K562 (cell line): Measurements from ENCODE around the gene GNAT2. TPM values are rescaled to one million over a fixed set of nuclear protein-coding genes. Genes with fewer than 3 reads are reported as not detected.

Experiments used
- ATAC-seq: fragments of 200-7000 bp; cut with Tn5 transposase; 3 replicates; pipeline ENCODE4 v1.9.1; 2020; ENCODE audit warnings: moderate library complexity
- BruUV-seq: library from RNA; stranded (reverse); fragments of 400-500 nt; replicated peaks from 2 replicates; lab custom pipeline; 2021; lab: Mats Ljungman, UMichigan
- CTCF ChIA-PET: fragments of 300-600 bp; formaldehyde crosslinking; extraction: SDS; loops from one replicate; lab custom pipeline; 2021; ENCODE audit warnings: low intra/inter-chr PET ratio; lab: Yijun Ruan, JAX
- POLR2A ChIA-PET: fragments of 300-600, 350-650 bp; sonication (Branson Sonifier 250); formaldehyde crosslinking; extraction: SDS; loops from one replicate; lab custom pipeline; 2021; ENCODE audit warnings: antibody characterized with exemption, inconsistent platforms; lab: Yijun Ruan, JAX
- DNase-seq, 4 experiments: peaks; one replicate each; pipeline versions ENCODE4 v3.0.0 to v3.0.0-alpha.2; 2011 to 2018; ENCODE audit warnings: low spot score in 3 of 4, mixed read lengths in 3 of 4; ENCODE audit errors: extremely low read depth in 1 of 4
- FAIRE-seq: peaks from 2 replicates; lab custom pipeline; 2011; peaks lifted over from hg19 to GRCh38; lab: Jason Lieb, UNC
- H2AFZ ChIP-seq: 2 replicates; pipeline ENCODE4 v1.6.0; 2011; ENCODE audit warnings: low read depth, low read length, control low read depth, inconsistent platforms
- H3K27ac ChIP-seq: fragments of 200-600 bp; 3 replicates; pipeline ENCODE4 v1.8.0; 2011; ENCODE audit warnings: low read depth, mild to moderate bottlenecking, control low read depth, inconsistent platforms, low read length, moderate library complexity, mixed read lengths; ENCODE audit errors: extremely low read depth
- H3K27me3 ChIP-seq, 2 experiments: fragments of 300-600 bp in 1 of 2; 2 replicates in 1 of 2; 3 replicates in 1 of 2; pipeline versions ENCODE4 v1.6.0 to v1.8.0; 2011; ENCODE audit warnings: inconsistent platforms in 2 of 2, low read length in 2 of 2, mild to moderate bottlenecking in 1 of 2, mixed read lengths in 1 of 2, moderate library complexity in 1 of 2; ENCODE audit not compliant: control insufficient read depth in 2 of 2, insufficient read depth in 2 of 2
- H3K36me3 ChIP-seq: fragments of 300-600 bp; 3 replicates; pipeline ENCODE4 v1.8.0; 2011; ENCODE audit warnings: mild to moderate bottlenecking, low read length, inconsistent platforms; ENCODE audit not compliant: control insufficient read depth, insufficient read depth
- H3K4me1 ChIP-seq, 2 experiments: fragments of 200-600 bp in 1 of 2; replicated peaks in 1 of 2; 2 replicates in 1 of 2; 3 replicates in 1 of 2; pipeline versions ENCODE4 v1.5.1 to v1.8.0; 2011; ENCODE audit warnings: inconsistent platforms in 2 of 2, low read length in 2 of 2, mild to moderate bottlenecking in 1 of 2, mixed read lengths in 1 of 2, moderate library complexity in 1 of 2; ENCODE audit not compliant: control insufficient read depth in 2 of 2, insufficient read depth in 2 of 2
- H3K4me2 ChIP-seq: 2 replicates; pipeline ENCODE4 v1.6.1; 2011; ENCODE audit warnings: low read length, control low read depth, inconsistent platforms, mixed read lengths; ENCODE audit not compliant: insufficient read depth
- H3K4me3 ChIP-seq: fragments of 200-600 bp; sonication (generic), shearing (Covaris generic); 2 replicates; pipeline ENCODE4 v1.5.1; 2016; ENCODE audit warnings: control low read depth, inconsistent platforms
- H3K79me2 ChIP-seq: fragments of 200-600 bp; 3 replicates; pipeline ENCODE4 v1.8.0; 2011; ENCODE audit warnings: low read length, inconsistent platforms; ENCODE audit not compliant: control insufficient read depth, insufficient read depth
- H3K9ac ChIP-seq, 2 experiments: 2 replicates each; pipeline versions ENCODE4 v1.6.0 to v1.6.1; 2011; ENCODE audit warnings: low read depth in 2 of 2, low read length in 2 of 2, control low read depth in 1 of 2, inconsistent platforms in 1 of 2, mild to moderate bottlenecking in 1 of 2, mixed read lengths in 1 of 2; ENCODE audit not compliant: insufficient read depth in 1 of 2
- H3K9me1 ChIP-seq: one replicate; pipeline ENCODE4 v1.6.0; 2011; ENCODE audit warnings: inconsistent platforms, mild to moderate bottlenecking, low read length, moderate library complexity; ENCODE audit not compliant: control insufficient read depth, insufficient read depth
- H3K9me3 ChIP-seq: replicated peaks from 2 replicates; pipeline ENCODE4 v1.5.1; 2011; ENCODE audit warnings: low read depth, low read length, inconsistent platforms; ENCODE audit not compliant: control insufficient read depth, insufficient read depth
- H4K20me1 ChIP-seq: replicated peaks from 2 replicates; pipeline ENCODE4 v1.6.1; 2011; ENCODE audit warnings: low read length, inconsistent platforms, mixed read lengths; ENCODE audit not compliant: control insufficient read depth, insufficient read depth
- BCOR ChIP-seq: fragments of 450-650 bp; IDR thresholded peaks from 2 replicates; pipeline ENCODE4 v1.6.1; 2016
- CTBP1 ChIP-seq: fragments of 450-650 bp; IDR thresholded peaks from 2 replicates; pipeline ENCODE4 v1.6.1; 2016; ENCODE audit warnings: borderline replicate concordance
- ELF4 ChIP-seq: fragments of 450-650 bp; formaldehyde crosslinking; IDR thresholded peaks from 2 replicates; pipeline ENCODE4 v1.4.0; 2022; ENCODE audit warnings: missing genetic modification characterization
- GABPB1 ChIP-seq: sonication (generic); formaldehyde crosslinking; IDR thresholded peaks from 2 replicates; pipeline ENCODE4 v1.8.0; 2022; ENCODE audit warnings: mild to moderate bottlenecking, missing genetic modification reagents
- HMBOX1 ChIP-seq: sonication (generic); IDR thresholded peaks from 2 replicates; pipeline ENCODE4 v1.6.1; 2016
- PRDM10 ChIP-seq: fragments of 450-650 bp; IDR thresholded peaks from 2 replicates; pipeline ENCODE4 v1.6.1; 2018; ENCODE audit not compliant: partially characterized antibody
- TAF15 ChIP-seq: fragments of 200-400 bp; formaldehyde crosslinking; IDR thresholded peaks from 2 replicates; pipeline ENCODE4 v1.6.1; 2017; ENCODE audit warnings: mild to moderate bottlenecking, low read depth, low read length, moderate library complexity
- ZFP1 ChIP-seq: fragments of 450-650 bp; formaldehyde crosslinking; IDR thresholded peaks from 2 replicates; pipeline ENCODE4 v1.4.0; 2020; ENCODE audit warnings: mild to moderate bottlenecking, mixed read lengths
- WGBS: fragments of 100-300 bp; shearing (Covaris generic); methylation state at CpG from one replicate; pipeline ENCODE4 v1.1.6; 2016; ENCODE audit warnings: low coverage, mixed read lengths; ENCODE audit not compliant: insufficient coverage; ENCODE audit errors: missing lambda C conversion rate; 5-methylcytosine and 5-hydroxymethylcytosine counted together
- in situ Hi-C: fragments of 300-500 bp; cut with MboI; formaldehyde crosslinking; loops from 4 replicates; pipeline ENCODE4 v1.15.0; 2018; ENCODE audit warnings: inconsistent platforms, mixed read lengths
- intact Hi-C: fragments of 100-400 bp; cut with micrococcal nuclease; formaldehyde crosslinking; loops from 2 replicates; pipeline ENCODE4 v1.14.2; 2022
- polyA plus RNA-seq, 8 experiments: library from polyadenylated mRNA; depleted of rRNA in 4 of 8; stranded (reverse) in 5 of 8; unstranded in 3 of 8; fragments of >200 nt; fragmentation: Nextera tagmentation in 2 of 8; fragmentation: Illumina TruSeq in 1 of 8; extraction: Ambion mirVana in 2 of 8; extraction: Trizol in 1 of 8; gene quantifications; 2 replicates each; pipeline versions ENCODE4 v1.2.1 to v1.2.3, GENCODE V29; 2011 to 2014; ENCODE audit warnings: inconsistent platforms in 1 of 8, missing spikeins in 1 of 8
- total RNA-seq, 7 experiments: library from RNA; depleted of rRNA in 6 of 7; stranded (reverse); fragments of >200 nt in 6 of 7; fragmentation: Illumina TruSeq in 2 of 7; extraction: Trizol in 2 of 7; gene quantifications; 2 replicates each; pipeline versions ENCODE4 v1.2.1 to v1.2.3, GENCODE V29; 2011 to 2021; ENCODE audit warnings: low replicate concordance in 1 of 7
- TF ChIP-seq, protein P1 (sequence below): IDR thresholded peaks from 3 replicates; pipeline ENCODE4 v1.6.1; 2011; ENCODE audit warnings: borderline replicate concordance, mild to moderate bottlenecking, moderate library complexity; ENCODE audit not compliant: insufficient read length; ENCODE audit errors: extremely low read depth

The GNAT2 gene
- total and polyA plus RNA-seq, 9 of the 15 experiments (the other 6 are each of a cell fraction or from before 2014, with no cell fraction given) = 0.06 to 0.52 (median 0.24) TPM; not detected in 1

DNA sequence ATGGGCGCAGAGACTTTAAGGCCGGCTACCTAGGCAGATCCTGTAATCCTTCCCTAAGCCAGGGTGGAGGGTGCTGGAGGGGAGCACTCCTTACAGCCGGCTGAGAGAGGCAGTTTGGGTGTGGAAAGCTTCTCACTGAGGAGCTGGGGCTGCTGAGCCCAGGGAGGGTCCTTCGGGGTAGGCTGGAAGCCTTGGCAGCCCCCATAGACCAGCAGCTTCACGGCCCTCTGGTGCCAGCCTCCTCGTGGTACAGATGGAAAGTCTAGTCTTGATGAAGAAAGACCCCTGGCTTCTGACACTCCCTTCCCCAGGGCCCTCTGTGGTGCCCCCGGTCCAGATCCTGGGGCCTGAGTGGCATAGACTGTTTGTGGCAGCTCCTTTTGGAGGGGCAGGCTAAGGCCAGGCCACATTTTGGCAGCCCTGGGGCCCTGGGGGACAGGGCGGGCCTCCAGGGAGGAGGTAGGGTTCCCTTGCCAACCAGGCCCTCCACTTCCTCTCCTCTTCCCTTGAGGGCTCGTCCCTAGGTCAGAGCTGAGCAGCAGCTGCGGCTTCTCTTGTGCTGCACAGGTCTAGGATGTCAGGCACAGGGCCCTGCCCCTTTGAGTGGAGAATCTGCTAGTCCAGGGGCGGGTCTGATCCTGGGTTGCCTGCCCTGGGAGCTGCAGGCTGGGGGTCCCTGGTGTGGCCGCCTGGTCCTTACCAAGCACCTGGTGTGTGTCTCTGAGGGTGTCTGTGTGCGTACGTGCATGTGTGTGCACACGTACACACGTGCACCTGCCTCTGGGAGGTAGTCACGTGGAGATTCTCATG is 5.0 kb upstream of the GNAT2 start (continued):
- TF ChIP-seq HMBOX1 (no peak), ZFP1 (no peak), TAF15 (no peak), BCOR (no peak), CTBP1 (no peak)

- Histone ChIP-seq H3K4me3 (no peak overlapping the region), H2AFZ (no peak overlapping the region), H3K9me3 (no peaks in the 10 kb centered on the region), H3K27ac (no peak overlapping the region), H3K36me3 (peaks cover 29% of the 10 kb centered on the region; the same call in 2 of the 3 replicates), H4K20me1 (peaks cover 5% of the 10 kb centered on the region; the same call in 1 of the 2 replicates), H3K27me3 (no peaks in the 10 kb centered on the region), H3K4me2 (peak overlapping the region; percentile 31; the same call in 1 of the 2 replicates), H3K9me1 (no peaks in the 10 kb centered on the region), H3K79me2 (peaks cover 55% of the 10 kb centered on the region), H3K9ac (peak overlapping the region in 1 of 2 experiments; percentile 41; a peak in 2 of 4 replicates), H3K4me1 (peaks cover 28 to 76% of the 10 kb centered on the region in 2 experiments)
- 79% methylated on average over 10 of the region's 11 CpGs for WGBS
- in situ Hi-C loops (loop anchor here (5.0 kb wide), 1 partner anchor 76 kb away; the partner anchor contains the start of gene GNAI3), intact Hi-C loops (no loop called here)
- BruUV-seq = no TSS peak
- ATAC-seq (no peak), DNase-seq (no peak), FAIRE-seq (no peak)
- CTCF ChIA-PET = no interaction called here
- TF ChIP-seq ELF4 (no peak), GABPB1 (CRISPR knock-in tag) (no peak), PRDM10 (peak; percentile 79)
- TF ChIP-seq, protein P1, sequence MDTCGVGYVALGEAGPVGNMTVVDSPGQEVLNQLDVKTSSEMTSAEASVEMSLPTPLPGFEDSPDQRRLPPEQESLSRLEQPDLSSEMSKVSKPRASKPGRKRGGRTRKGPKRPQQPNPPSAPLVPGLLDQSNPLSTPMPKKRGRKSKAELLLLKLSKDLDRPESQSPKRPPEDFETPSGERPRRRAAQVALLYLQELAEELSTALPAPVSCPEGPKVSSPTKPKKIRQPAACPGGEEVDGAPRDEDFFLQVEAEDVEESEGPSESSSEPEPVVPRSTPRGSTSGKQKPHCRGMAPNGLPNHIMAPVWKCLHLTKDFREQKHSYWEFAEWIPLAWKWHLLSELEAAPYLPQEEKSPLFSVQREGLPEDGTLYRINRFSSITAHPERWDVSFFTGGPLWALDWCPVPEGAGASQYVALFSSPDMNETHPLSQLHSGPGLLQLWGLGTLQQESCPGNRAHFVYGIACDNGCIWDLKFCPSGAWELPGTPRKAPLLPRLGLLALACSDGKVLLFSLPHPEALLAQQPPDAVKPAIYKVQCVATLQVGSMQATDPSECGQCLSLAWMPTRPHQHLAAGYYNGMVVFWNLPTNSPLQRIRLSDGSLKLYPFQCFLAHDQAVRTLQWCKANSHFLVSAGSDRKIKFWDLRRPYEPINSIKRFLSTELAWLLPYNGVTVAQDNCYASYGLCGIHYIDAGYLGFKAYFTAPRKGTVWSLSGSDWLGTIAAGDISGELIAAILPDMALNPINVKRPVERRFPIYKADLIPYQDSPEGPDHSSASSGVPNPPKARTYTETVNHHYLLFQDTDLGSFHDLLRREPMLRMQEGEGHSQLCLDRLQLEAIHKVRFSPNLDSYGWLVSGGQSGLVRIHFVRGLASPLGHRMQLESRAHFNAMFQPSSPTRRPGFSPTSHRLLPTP = no peak
- POLR2A ChIA-PET = interaction anchor here (1.0 to 2.8 kb wide), 5 partner anchors 12 to 78 kb away, joined by 4 to 17 read pairs (median 7); partner anchors contain the start of gene GNAI3
These were observed 4.3 kb upstream of the GNAT2 start for GRCh38 chr1:109623601-109624161.
